Epithelial cell of esophagus (primary cell): ENCODE data around the gene ADAMTS2.

Experiments used
- DNase-seq: peaks from one replicate; pipeline ENCODE4 v3.0.0; 2010; ENCODE audit warnings: low read depth
- H3K4me3 ChIP-seq: 2 replicates; pipeline ENCODE4 v1.5.1; 2011; ENCODE audit warnings: mild to moderate bottlenecking, low read length, control low read depth
- CTCF ChIP-seq: IDR thresholded peaks from 2 replicates; pipeline ENCODE4 v1.5.1; 2011; ENCODE audit warnings: low read depth, mild to moderate bottlenecking, low read length, control low read depth, inconsistent platforms; ENCODE audit not compliant: insufficient read depth; ENCODE audit errors: missing control alignments

ADAMTS2 gene

GRCh38 chr5:179080724-179081123 is 264.5 kb downstream of the ADAMTS2 start:
- no peak for TF ChIP-seq CTCF
- DNase-seq = no peak
- H3K4me3 ChIP-seq = no peak overlapping the region

DNA sequence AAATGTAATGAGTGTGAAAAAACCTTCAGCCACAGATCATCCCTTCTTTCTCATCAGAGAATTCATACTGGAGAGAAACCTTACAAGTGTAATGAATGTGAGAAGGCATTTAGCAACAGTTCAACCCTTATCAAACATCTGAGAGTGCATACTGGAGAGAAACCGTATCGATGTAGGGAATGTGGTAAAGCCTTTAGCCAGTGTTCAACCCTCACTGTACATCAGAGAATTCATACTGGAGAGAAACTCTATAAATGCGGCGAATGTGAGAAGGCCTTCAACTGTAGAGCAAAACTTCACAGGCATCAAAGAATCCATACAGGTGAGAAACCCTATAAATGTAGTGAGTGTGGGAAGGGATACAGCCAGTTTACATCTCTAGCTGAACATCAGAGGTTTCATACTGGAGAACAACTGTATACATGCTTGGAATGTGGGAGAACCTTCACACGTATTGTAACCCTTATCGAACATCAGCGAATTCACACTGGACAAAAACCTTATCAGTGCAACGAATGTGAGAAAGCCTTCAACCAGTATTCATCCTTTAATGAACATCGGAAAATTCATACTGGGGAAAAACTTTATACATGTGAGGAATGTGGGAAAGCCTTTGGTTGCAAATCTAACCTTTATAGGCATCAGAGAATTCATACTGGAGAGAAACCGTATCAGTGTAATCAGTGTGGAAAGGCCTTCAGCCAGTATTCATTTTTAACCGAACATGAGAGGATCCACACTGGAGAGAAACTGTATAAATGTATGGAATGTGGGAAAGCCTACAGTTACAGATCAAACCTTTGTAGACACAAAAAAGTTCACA is 265.9 kb downstream of the ADAMTS2 start:
- DNase-seq = no peak
- no peak overlapping the region for H3K4me3 ChIP-seq
- no peak for TF ChIP-seq CTCF

DNA sequence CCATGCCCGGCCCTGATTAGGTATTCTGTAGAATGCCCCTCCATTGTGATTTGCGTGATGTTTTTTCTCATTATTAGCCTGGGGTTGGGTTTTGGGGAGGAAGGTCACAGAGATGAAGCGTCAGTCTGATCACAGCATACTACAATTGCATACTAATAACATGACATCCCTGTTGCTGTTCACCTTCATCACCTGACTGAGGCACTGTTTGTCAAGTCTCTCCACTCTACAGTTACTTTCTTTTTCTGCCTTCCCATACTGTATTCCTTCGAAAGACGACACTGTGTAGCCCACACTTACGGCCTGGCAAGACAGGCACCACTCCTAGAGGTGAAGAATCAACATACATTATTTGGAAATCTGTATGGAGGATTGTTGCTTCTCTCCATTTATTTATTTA is 279.6 kb downstream of the ADAMTS2 start:
- DNase-seq = no peak
- no peak overlapping the region for H3K4me3 ChIP-seq
- TF ChIP-seq CTCF = no peak

- DNase-seq = no peak
- no peak for TF ChIP-seq CTCF
- H3K4me3 ChIP-seq = peak overlapping the region; percentile 72
Measured at GRCh38 chr5:179061025-179061424, 284.2 kb downstream of the ADAMTS2 start.
